H9 (cell line): ENCODE data around the gene ALOX12B. TPM values are rescaled to one million over a fixed set of nuclear protein-coding genes. Genes with fewer than 3 reads are reported as not detected.

Source experiments
- DNase-seq: peaks from one replicate; pipeline ENCODE4 v3.0.0-alpha.2; 2017
- H2AFZ ChIP-seq: one replicate; pipeline ENCODE4 v1.6.1; 2013; ENCODE audit warnings: mild to moderate bottlenecking, low read length, control low read depth, moderate library complexity
- H2AK5ac ChIP-seq: 2 replicates; pipeline ENCODE4 v1.6.1; 2013; ENCODE audit warnings: low read length, control low read depth, mixed read lengths; ENCODE audit not compliant: insufficient read length
- H2BK120ac ChIP-seq: one replicate; pipeline ENCODE4 v1.6.1; 2013; ENCODE audit warnings: low read depth, mild to moderate bottlenecking, low read length, control low read depth, inconsistent platforms; ENCODE audit not compliant: poor library complexity, severe bottlenecking
- H2BK12ac ChIP-seq: 2 replicates; pipeline ENCODE4 v1.6.1; 2013; ENCODE audit warnings: low read length, control low read depth, mixed read lengths, low read depth; ENCODE audit not compliant: insufficient read length
- H2BK15ac ChIP-seq: 2 replicates; pipeline ENCODE4 v1.6.1; 2013; ENCODE audit warnings: low read depth, low read length, control low read depth
- H2BK20ac ChIP-seq: one replicate; pipeline ENCODE4 v1.6.1; 2013; ENCODE audit warnings: low read depth, mild to moderate bottlenecking, low read length, control low read depth, inconsistent platforms; ENCODE audit not compliant: poor library complexity, severe bottlenecking
- H2BK5ac ChIP-seq: 2 replicates; pipeline ENCODE4 v1.6.1; 2013; ENCODE audit warnings: low read length, control low read depth, mixed read lengths; ENCODE audit not compliant: insufficient read length
- H3K14ac ChIP-seq: 2 replicates; pipeline ENCODE4 v1.6.1; 2013; ENCODE audit warnings: low read length, control low read depth; ENCODE audit not compliant: insufficient read depth
- H3K18ac ChIP-seq: 2 replicates; pipeline ENCODE4 v1.6.1; 2013; ENCODE audit warnings: low read depth, mild to moderate bottlenecking, mixed read lengths, low read length, control low read depth; ENCODE audit not compliant: insufficient read length
- H3K23ac ChIP-seq: 2 replicates; pipeline ENCODE4 v1.6.1; 2013; ENCODE audit warnings: low read length, control low read depth, mixed read lengths, low read depth; ENCODE audit not compliant: insufficient read length
- H3K23me2 ChIP-seq: 2 replicates; pipeline ENCODE4 v1.6.1; 2013; ENCODE audit warnings: low read depth, mild to moderate bottlenecking, mixed read lengths, low read length, control low read depth; ENCODE audit not compliant: insufficient read length, poor library complexity, severe bottlenecking
- H3K27ac ChIP-seq: 2 replicates; pipeline ENCODE4 v1.5.1; 2013; ENCODE audit warnings: low read length, control low read depth, mixed read lengths, low read depth; ENCODE audit not compliant: insufficient read length
- H3K27me3 ChIP-seq: 2 replicates; pipeline ENCODE4 v1.6.1; 2013; ENCODE audit warnings: low read length, control low read depth, inconsistent platforms; ENCODE audit not compliant: insufficient read depth
- H3K4ac ChIP-seq: 2 replicates; pipeline ENCODE4 v1.6.1; 2013; ENCODE audit warnings: low read depth, mild to moderate bottlenecking, control low read depth, inconsistent platforms, low read length, moderate library complexity
- H3K4me1 ChIP-seq: 2 replicates; pipeline ENCODE4 v1.6.1; 2013; ENCODE audit warnings: low read length, control low read depth, inconsistent platforms; ENCODE audit not compliant: insufficient read depth
- H3K4me2 ChIP-seq: 2 replicates; pipeline ENCODE4 v1.6.1; 2013; ENCODE audit warnings: low read length, control low read depth, mixed read lengths; ENCODE audit not compliant: insufficient read length, insufficient read depth
- H3K56ac ChIP-seq: 2 replicates; pipeline ENCODE4 v1.6.1; 2013; ENCODE audit warnings: low read depth, mild to moderate bottlenecking, mixed read lengths, low read length, control low read depth; ENCODE audit not compliant: insufficient read length
- H3K79me1 ChIP-seq: 2 replicates; pipeline ENCODE4 v1.6.1; 2013; ENCODE audit warnings: low read depth, mild to moderate bottlenecking, moderate library complexity, low read length, control low read depth, inconsistent platforms; ENCODE audit not compliant: insufficient read depth, poor library complexity, severe bottlenecking
- H3K79me2 ChIP-seq: 2 replicates; pipeline ENCODE4 v1.6.1; 2013; ENCODE audit warnings: low read length, control low read depth, inconsistent platforms; ENCODE audit not compliant: insufficient read depth
- H3K9ac ChIP-seq: 2 replicates; pipeline ENCODE4 v1.6.1; 2013; ENCODE audit warnings: low read length, control low read depth, mixed read lengths; ENCODE audit not compliant: insufficient read length; ENCODE audit errors: extremely low read depth
- H3K9me3 ChIP-seq: one replicate; pipeline ENCODE4 v1.6.1; 2013; ENCODE audit warnings: low read depth, low read length, inconsistent platforms; ENCODE audit not compliant: control insufficient read depth
- H3T11ph ChIP-seq: one replicate; pipeline ENCODE4 v1.6.1; 2013; ENCODE audit warnings: mild to moderate bottlenecking, low read length, control low read depth, inconsistent platforms
- H4K20me1 ChIP-seq: one replicate; pipeline ENCODE4 v1.6.1; 2013; ENCODE audit not compliant: control insufficient read depth, insufficient read length, insufficient read depth
- H4K5ac ChIP-seq: 2 replicates; pipeline ENCODE4 v1.6.1; 2013; ENCODE audit warnings: low read depth, mild to moderate bottlenecking, mixed read lengths, low read length, control low read depth; ENCODE audit not compliant: insufficient read length
- H4K8ac ChIP-seq: replicated peaks from 2 replicates; pipeline ENCODE4 v1.6.1; 2013; ENCODE audit warnings: low read length, control low read depth, mixed read lengths, low read depth; ENCODE audit not compliant: insufficient read length
- H4K91ac ChIP-seq: 2 replicates; pipeline ENCODE4 v1.6.1; 2013; ENCODE audit warnings: low read depth, mild to moderate bottlenecking, moderate library complexity, mixed read lengths, low read length, control low read depth; ENCODE audit not compliant: insufficient read length
- H3K27ac Mint-ChIP-seq, 3 experiments: 2 replicates in 2 of 3; 3 replicates in 1 of 3; pipeline ENCODE4 v1.8.0; 2020 to 2021; ENCODE audit warnings: mixed read lengths in 3 of 3, mild to moderate bottlenecking in 1 of 3, moderate library complexity in 1 of 3
- H3K27me3 Mint-ChIP-seq: 2 replicates; pipeline ENCODE4 v1.8.0; 2021; ENCODE audit warnings: low read depth, mild to moderate bottlenecking, moderate library complexity, mixed read lengths
- H3K36me3 Mint-ChIP-seq, 3 experiments: 2 replicates in 2 of 3; 3 replicates in 1 of 3; pipeline ENCODE4 v1.8.0; 2020 to 2021; ENCODE audit warnings: low read depth in 3 of 3, mixed read lengths in 3 of 3; ENCODE audit not compliant: insufficient read depth in 1 of 3
- H3K4me1 Mint-ChIP-seq, 2 experiments: 2 replicates each; pipeline ENCODE4 v1.8.0; 2020; ENCODE audit warnings: mixed read lengths in 2 of 2
- H3K4me3 Mint-ChIP-seq, 2 experiments: 2 replicates in 1 of 2; 3 replicates in 1 of 2; pipeline ENCODE4 v1.8.0; 2020 to 2021; ENCODE audit warnings: mild to moderate bottlenecking in 2 of 2, mixed read lengths in 2 of 2, moderate library complexity in 1 of 2
- H3K9me3 Mint-ChIP-seq, 2 experiments: 2 replicates in 1 of 2; 3 replicates in 1 of 2; pipeline ENCODE4 v1.8.0; 2020; ENCODE audit warnings: mild to moderate bottlenecking in 2 of 2, mixed read lengths in 2 of 2, moderate library complexity in 1 of 2
- WGBS: extraction: QIAGEN DNeasy Blood & Tissue Kit; methylation state at CpG from one replicate; pipeline ENCODE4 v1.1.7; 2013; ENCODE audit warnings: missing lambda C conversion rate, low lambda C conversion rate, mixed read lengths; ENCODE audit not compliant: insufficient read length; ENCODE audit errors: extremely low coverage; 5-methylcytosine and 5-hydroxymethylcytosine counted together
- total RNA-seq: library from RNA; stranded (reverse); gene quantifications from 2 replicates; pipeline ENCODE4 v1.2.1, GENCODE V29; 2021
- TF ChIP-seq, protein P1 (sequence below): fragments of 200-600 bp; sonication (generic); conservative IDR thresholded peaks from 3 replicates; pipeline ENCODE4 v1.8.0; 2021; ENCODE audit warnings: antibody characterized with exemption, mild to moderate bottlenecking

Gene ALOX12B
- total RNA-seq, 1 experiment from 2014 or later = 1.2 TPM

DNA sequence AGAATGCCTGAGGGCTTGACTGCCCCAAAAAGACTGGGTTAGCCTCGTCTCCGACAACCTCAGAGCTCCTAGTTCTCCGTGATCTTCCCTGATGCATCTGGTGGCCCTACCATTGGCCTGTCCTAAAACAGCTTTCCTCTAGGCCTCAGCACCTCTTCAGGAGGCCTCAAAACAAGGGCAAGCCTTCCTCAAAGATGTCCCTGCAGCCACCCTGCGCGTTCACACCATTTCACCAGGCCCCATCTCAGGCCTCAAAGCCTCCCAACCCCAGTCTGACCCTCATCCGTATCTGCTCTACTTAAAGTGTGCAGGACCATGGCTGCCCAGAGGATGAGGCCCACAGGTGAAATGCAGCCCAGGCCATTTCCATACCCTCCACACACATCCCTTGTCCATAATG is 23.4 kb upstream of the ALOX12B start:
- H3K9me3 Mint-ChIP-seq = no peaks in the 10 kb centered on the region
- Histone ChIP-seq H3K27me3 (peaks cover 4% of the 10 kb centered on the region; the same call in 1 of the 2 replicates), H2BK12ac (no peak overlapping the region)

More for the DNA sequence above, 23.4 kb upstream of the ALOX12B start:
- Histone ChIP-seq H2BK15ac (no peak overlapping the region), H4K8ac (no peak overlapping the region), H3K23ac (no peak overlapping the region), H2BK120ac (no peak overlapping the region), H2BK20ac (no peak overlapping the region), H3K4me1 (no peaks in the 10 kb centered on the region), H3T11ph (no peak overlapping the region), H3K27ac (no peak overlapping the region), H3K56ac (no peak overlapping the region), H4K20me1 (no peaks in the 10 kb centered on the region), H3K4me2 (no peak overlapping the region), H2AFZ (no peak overlapping the region), H2AK5ac (no peak overlapping the region), H2BK5ac (no peak overlapping the region), H3K14ac (no peak overlapping the region), H3K18ac (no peak overlapping the region), H3K79me1 (no peaks in the 10 kb centered on the region), H3K23me2 (peaks cover 6% of the 10 kb centered on the region), H4K91ac (no peak overlapping the region), H3K9me3 (no peaks in the 10 kb centered on the region), H3K4ac (no peak overlapping the region), H3K79me2 (no peaks in the 10 kb centered on the region), H3K9ac (no peak overlapping the region), H4K5ac (no peak overlapping the region)
- Mint-ChIP-seq H3K36me3 (no peaks in the 10 kb centered on the region), H3K4me1 (peaks cover 9 to 10% of the 10 kb centered on the region in 2 experiments), H3K27me3 (peaks cover 88% of the 10 kb centered on the region), H3K27ac (no peak overlapping the region), H3K4me3 (peak overlapping the region; percentile 49 to 66; a peak in 4 of 5 replicates)
- DNase-seq = no peak
- TF ChIP-seq, protein P1, sequence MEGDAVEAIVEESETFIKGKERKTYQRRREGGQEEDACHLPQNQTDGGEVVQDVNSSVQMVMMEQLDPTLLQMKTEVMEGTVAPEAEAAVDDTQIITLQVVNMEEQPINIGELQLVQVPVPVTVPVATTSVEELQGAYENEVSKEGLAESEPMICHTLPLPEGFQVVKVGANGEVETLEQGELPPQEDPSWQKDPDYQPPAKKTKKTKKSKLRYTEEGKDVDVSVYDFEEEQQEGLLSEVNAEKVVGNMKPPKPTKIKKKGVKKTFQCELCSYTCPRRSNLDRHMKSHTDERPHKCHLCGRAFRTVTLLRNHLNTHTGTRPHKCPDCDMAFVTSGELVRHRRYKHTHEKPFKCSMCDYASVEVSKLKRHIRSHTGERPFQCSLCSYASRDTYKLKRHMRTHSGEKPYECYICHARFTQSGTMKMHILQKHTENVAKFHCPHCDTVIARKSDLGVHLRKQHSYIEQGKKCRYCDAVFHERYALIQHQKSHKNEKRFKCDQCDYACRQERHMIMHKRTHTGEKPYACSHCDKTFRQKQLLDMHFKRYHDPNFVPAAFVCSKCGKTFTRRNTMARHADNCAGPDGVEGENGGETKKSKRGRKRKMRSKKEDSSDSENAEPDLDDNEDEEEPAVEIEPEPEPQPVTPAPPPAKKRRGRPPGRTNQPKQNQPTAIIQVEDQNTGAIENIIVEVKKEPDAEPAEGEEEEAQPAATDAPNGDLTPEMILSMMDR = no peak
- WGBS = no CpG with 5 or more reads among the region's 6 CpGs
